Muscle of leg (tissue), 11 donors: Measurements from ENCODE around the gene UGT2B17. TPM values are rescaled to one million over a fixed set of nuclear protein-coding genes. Genes with fewer than 3 reads are reported as not detected.

Experiments
- DNase-seq: peaks from one replicate; pipeline ENCODE4 v3.0.0; 2013
- H3K27ac ChIP-seq: one replicate; pipeline ENCODE4 v1.5.1; 2013; ENCODE audit warnings: mild to moderate bottlenecking, low read length, control low read depth
- H3K27me3 ChIP-seq: one replicate; pipeline ENCODE4 v1.6.1; 2013; ENCODE audit warnings: low read length; ENCODE audit not compliant: control insufficient read depth, insufficient read depth
- H3K36me3 ChIP-seq: one replicate; pipeline ENCODE4 v1.6.1; 2013; ENCODE audit warnings: low read length; ENCODE audit not compliant: control insufficient read depth, insufficient read depth
- H3K4me1 ChIP-seq: one replicate; pipeline ENCODE4 v1.6.1; 2013; ENCODE audit warnings: low read length; ENCODE audit not compliant: control insufficient read depth, insufficient read depth
- H3K4me3 ChIP-seq: one replicate; pipeline ENCODE4 v1.5.1; 2013; ENCODE audit warnings: low read length, control low read depth
- H3K9me3 ChIP-seq: replicated peaks from 2 replicates; pipeline ENCODE4 v1.6.1; 2013; ENCODE audit warnings: low read depth, low read length; ENCODE audit not compliant: control insufficient read depth
- WGBS: methylation state at CpG from one replicate; pipeline ENCODE4 v1.1.5; 2013; ENCODE audit warnings: missing lambda C conversion rate; ENCODE audit not compliant: insufficient coverage; 5-methylcytosine and 5-hydroxymethylcytosine counted together
- polyA plus RNA-seq, 8 donors: library from polyadenylated mRNA; unstranded; fragments of 120-200 nt; gene quantifications; one replicate each; pipeline versions ENCODE4 v1.2.1 to v1.2.3, GENCODE V29; 2013; ENCODE audit warnings: inconsistent platforms in 1 of 8, low replicate concordance in 1 of 8; ENCODE audit not compliant: insufficient read length in 8 of 8, insufficient read depth in 1 of 8
- total RNA-seq: library from RNA; stranded (reverse); fragments of 120-200 nt; gene quantifications from one replicate; pipeline ENCODE4 v1.2.4, GENCODE V29; 2013

UGT2B17 gene
- total and polyA plus RNA-seq, 9 donors = 0.28 to 11.1 (median 2.7) TPM; not detected in 6

DNA sequence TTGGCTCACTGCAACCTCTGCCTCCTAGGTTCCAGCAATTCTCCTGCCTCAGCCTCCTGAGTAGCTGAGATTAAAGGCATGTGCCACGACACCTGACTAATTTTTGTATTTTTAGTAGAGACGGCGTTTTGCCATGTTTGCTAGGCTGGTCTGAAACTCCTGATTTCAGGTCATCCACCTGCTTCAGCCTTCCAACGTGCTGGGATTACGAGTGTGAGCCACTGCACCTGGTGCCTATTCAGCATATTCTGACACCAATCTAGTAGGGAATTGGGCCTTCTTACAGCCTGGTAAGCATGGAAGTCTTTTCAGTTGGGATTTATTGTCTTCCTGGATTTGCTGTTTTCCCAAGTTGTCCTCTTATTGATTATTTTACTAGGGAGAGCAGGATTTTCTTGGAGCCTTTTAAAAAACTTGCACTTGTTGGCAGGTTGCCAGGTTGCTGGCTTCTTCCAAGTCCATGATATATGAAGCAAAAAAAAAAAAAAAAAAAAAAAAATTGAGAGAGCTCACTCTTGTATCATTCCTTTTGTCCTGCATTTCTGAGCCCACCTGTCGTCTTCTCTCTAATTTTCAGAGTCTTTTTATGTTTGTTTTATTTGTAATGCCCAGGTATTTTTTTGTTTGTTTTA, 85.2 kb downstream of the UGT2B17 start:
- Histone ChIP-seq H3K9me3 (no peaks in the 10 kb centered on the region), H3K4me1 (no peaks in the 10 kb centered on the region), H3K27ac (no peak overlapping the region), H3K36me3 (no peaks in the 10 kb centered on the region), H3K27me3 (no peaks in the 10 kb centered on the region), H3K4me3 (no peak overlapping the region)
- peak; percentile 29 for DNase-seq
- 79% methylated on average over 5 of the region's 6 CpGs for WGBS

DNA sequence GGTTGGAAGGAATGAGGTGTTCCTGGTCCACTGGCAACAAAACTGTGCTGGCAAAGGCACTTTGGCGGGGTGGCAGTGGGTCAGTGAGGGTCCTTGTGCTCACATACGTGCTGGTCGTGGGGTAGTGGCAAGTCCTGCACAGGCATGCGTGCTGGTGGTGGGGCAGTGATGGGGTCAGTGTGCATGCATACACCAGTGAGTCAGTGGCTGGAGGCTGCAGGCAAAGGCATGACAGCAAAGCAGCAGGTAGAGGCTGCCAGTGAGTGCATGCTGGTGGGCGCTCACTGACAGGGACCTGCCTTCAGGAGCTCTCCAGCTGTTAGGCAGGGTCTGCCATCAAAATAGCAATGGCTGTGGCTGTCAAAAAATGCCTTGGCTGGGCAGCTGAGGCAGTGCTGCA, 86.8 kb downstream of the UGT2B17 start:
- no peaks in the 10 kb centered on the region for H3K9me3 ChIP-seq
- H3K27me3 ChIP-seq = no peaks in the 10 kb centered on the region
- no peak for DNase-seq
- no peaks in the 10 kb centered on the region for H3K4me1 ChIP-seq
- no peaks in the 10 kb centered on the region for H3K36me3 ChIP-seq
- H3K27ac ChIP-seq = no peak overlapping the region
- H3K4me3 ChIP-seq = no peak overlapping the region
- WGBS = 73% methylated on average over 5 of the region's 5 CpGs

Other genes with a start within 250 kb of the UGT2B17 start
- 53.9 TPM for gene YTHDC1, start 226.2 kb downstream of the UGT2B17 start, total RNA-seq
- gene YTHDC1, start 226.2 kb downstream of the UGT2B17 start, polyA plus RNA-seq = 10 to 100 TPM; 59.3 to 88.1 (median 75.0) TPM
- gene TMPRSS11E, start 128.9 kb downstream of the UGT2B17 start, total RNA-seq = not detected
- gene TMPRSS11E, start 128.9 kb downstream of the UGT2B17 start, polyA plus RNA-seq = 1 to 10 TPM in 1 of 8 donors, under 1 TPM in 1, not detected in 6; 0.08 to 1.3 TPM
- gene UGT2B15, start 94.3 kb upstream of the UGT2B17 start, total RNA-seq = not detected
- under 1 TPM in 3 of 8 donors, not detected in 5; 0.08 to 0.69 (median 0.12) TPM for gene UGT2B15, start 94.3 kb upstream of the UGT2B17 start, polyA plus RNA-seq
- not detected for gene UGT2B10, start 239.7 kb upstream of the UGT2B17 start, total RNA-seq
- gene UGT2B10, start 239.7 kb upstream of the UGT2B17 start, polyA plus RNA-seq = under 1 TPM in 2 of 8 donors, not detected in 6; 0.26 to 0.28 TPM